ENCODE data around the gene NEB.

- TF ChIP-seq, protein P1, sequence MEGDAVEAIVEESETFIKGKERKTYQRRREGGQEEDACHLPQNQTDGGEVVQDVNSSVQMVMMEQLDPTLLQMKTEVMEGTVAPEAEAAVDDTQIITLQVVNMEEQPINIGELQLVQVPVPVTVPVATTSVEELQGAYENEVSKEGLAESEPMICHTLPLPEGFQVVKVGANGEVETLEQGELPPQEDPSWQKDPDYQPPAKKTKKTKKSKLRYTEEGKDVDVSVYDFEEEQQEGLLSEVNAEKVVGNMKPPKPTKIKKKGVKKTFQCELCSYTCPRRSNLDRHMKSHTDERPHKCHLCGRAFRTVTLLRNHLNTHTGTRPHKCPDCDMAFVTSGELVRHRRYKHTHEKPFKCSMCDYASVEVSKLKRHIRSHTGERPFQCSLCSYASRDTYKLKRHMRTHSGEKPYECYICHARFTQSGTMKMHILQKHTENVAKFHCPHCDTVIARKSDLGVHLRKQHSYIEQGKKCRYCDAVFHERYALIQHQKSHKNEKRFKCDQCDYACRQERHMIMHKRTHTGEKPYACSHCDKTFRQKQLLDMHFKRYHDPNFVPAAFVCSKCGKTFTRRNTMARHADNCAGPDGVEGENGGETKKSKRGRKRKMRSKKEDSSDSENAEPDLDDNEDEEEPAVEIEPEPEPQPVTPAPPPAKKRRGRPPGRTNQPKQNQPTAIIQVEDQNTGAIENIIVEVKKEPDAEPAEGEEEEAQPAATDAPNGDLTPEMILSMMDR (IDR thresholded peaks at IDR 0.05), result no peak
- TF ChIP-seq POLR2A (IDR thresholded peaks at IDR 0.05), result no peak
Observed at GRCh38 chr2:151766437-151767153, 32.3 kb upstream of the NEB start.
